NCI-H82 treated with DMSO at 0.1 percent for 48 hours (cell line): ENCODE data around the gene DNLZ.

ENCODE experiments used
- DNase-seq: peaks from one replicate; lab custom pipeline; 2025; ENCODE audit not compliant: unreplicated experiment; lab: John Stamatoyannopoulos, UW

DNLZ gene

GRCh38 chr9:136333486-136333885, 30.1 kb downstream of the DNLZ start:
- no peak for DNase-seq

GRCh38 chr9:136333045-136333444, 30.5 kb downstream of the DNLZ start:
- no peak for DNase-seq

- no peak for DNase-seq
Observed at GRCh38 chr9:136332482-136332983, 31.0 kb downstream of the DNLZ start.

- DNase-seq: no peak
Observed at GRCh38 chr9:136331556-136332481, 31.7 kb downstream of the DNLZ start.

- no peak for DNase-seq
Observed at GRCh38 chr9:136331030-136331429, 32.5 kb downstream of the DNLZ start.

- DNase-seq: no peak
Observed at GRCh38 chr9:136330406-136330990, 33.0 kb downstream of the DNLZ start.

GRCh38 chr9:136329636-136330405, 33.7 kb downstream of the DNLZ start:
- DNase-seq: no peak

- no peak for DNase-seq
Observed at GRCh38 chr9:136329211-136329627, 34.3 kb downstream of the DNLZ start.

GRCh38 chr9:136328622-136329041, 34.9 kb downstream of the DNLZ start:
- DNase-seq: peak; percentile 30

GRCh38 chr9:136328011-136328621, 35.4 kb downstream of the DNLZ start:
- DNase-seq: no peak

GRCh38 chr9:136327304-136327974, 36.1 kb downstream of the DNLZ start, which contains the start of gene GPSM1:
Gene GPSM1, plus strand, starts transcription at chr9:136327539. Its CDS starts 157 bp downstream, at chr9:136327696.
- no peak for DNase-seq

GRCh38 chr9:136326761-136327303, 36.7 kb downstream of the DNLZ start:
- no peak for DNase-seq

- DNase-seq: no peak
Observed at GRCh38 chr9:136326061-136326760, 37.3 kb downstream of the DNLZ start.

- no peak for DNase-seq
Observed at GRCh38 chr9:136325358-136325757, 38.2 kb downstream of the DNLZ start.

GRCh38 chr9:136324501-136325300, 38.8 kb downstream of the DNLZ start:
- DNase-seq: no peak

- no peak for DNase-seq
Observed at GRCh38 chr9:136323371-136323789, 40.2 kb downstream of the DNLZ start.

- no peak for DNase-seq
Observed at GRCh38 chr9:136322756-136323330, 40.7 kb downstream of the DNLZ start.

GRCh38 chr9:136321561-136321960, 42.0 kb downstream of the DNLZ start:
- no peak for DNase-seq
